GM12878 (cell line): Measurements from ENCODE around the gene LMTK2.

ENCODE experiments used
- CTCF ChIP-seq, 3 experiments: IDR thresholded peaks in 2 of 3; conservative IDR thresholded peaks in 1 of 3; 2 replicates each; pipeline ENCODE4 v1.5.1; 2011; ENCODE audit warnings: low read depth in 3 of 3, low read length in 3 of 3, mild to moderate bottlenecking in 3 of 3, control low read depth in 2 of 3, moderate library complexity in 2 of 3, inconsistent platforms in 1 of 3, mixed read lengths in 1 of 3; ENCODE audit not compliant: control insufficient read depth in 2 of 3, insufficient read depth in 1 of 3; ENCODE audit errors: extremely low read depth in 1 of 3
- NFYB ChIP-seq: IDR thresholded peaks from 2 replicates; pipeline ENCODE4 v1.6.1; 2011; ENCODE audit warnings: low read depth, mild to moderate bottlenecking, low read length, improper control_type of control experiment, moderate library complexity; ENCODE audit not compliant: insufficient read depth
- RUNX3 ChIP-seq: IDR thresholded peaks from 2 replicates; pipeline ENCODE4 v1.6.1; 2012; ENCODE audit warnings: low read length, inconsistent platforms
- SIN3A ChIP-seq: IDR thresholded peaks from 2 replicates; pipeline ENCODE4 v1.6.1; 2012; ENCODE audit warnings: low read depth, low read length, improper control_type of control experiment
- SREBF2 ChIP-seq: IDR thresholded peaks from 2 replicates; pipeline ENCODE4 v1.6.1; 2012; ENCODE audit warnings: mild to moderate bottlenecking, low read length
- ZBTB33 ChIP-seq: fragments of 450-650 bp; IDR thresholded peaks from 2 replicates; pipeline ENCODE4 v1.6.1; 2017; ENCODE audit warnings: mild to moderate bottlenecking
- TF ChIP-seq, protein P1 (sequence below): IDR thresholded peaks from 2 replicates; pipeline ENCODE4 v1.6.1; 2011; ENCODE audit warnings: low read depth, mild to moderate bottlenecking, low read length, moderate library complexity, borderline replicate concordance; ENCODE audit errors: extremely low read depth

DNA sequence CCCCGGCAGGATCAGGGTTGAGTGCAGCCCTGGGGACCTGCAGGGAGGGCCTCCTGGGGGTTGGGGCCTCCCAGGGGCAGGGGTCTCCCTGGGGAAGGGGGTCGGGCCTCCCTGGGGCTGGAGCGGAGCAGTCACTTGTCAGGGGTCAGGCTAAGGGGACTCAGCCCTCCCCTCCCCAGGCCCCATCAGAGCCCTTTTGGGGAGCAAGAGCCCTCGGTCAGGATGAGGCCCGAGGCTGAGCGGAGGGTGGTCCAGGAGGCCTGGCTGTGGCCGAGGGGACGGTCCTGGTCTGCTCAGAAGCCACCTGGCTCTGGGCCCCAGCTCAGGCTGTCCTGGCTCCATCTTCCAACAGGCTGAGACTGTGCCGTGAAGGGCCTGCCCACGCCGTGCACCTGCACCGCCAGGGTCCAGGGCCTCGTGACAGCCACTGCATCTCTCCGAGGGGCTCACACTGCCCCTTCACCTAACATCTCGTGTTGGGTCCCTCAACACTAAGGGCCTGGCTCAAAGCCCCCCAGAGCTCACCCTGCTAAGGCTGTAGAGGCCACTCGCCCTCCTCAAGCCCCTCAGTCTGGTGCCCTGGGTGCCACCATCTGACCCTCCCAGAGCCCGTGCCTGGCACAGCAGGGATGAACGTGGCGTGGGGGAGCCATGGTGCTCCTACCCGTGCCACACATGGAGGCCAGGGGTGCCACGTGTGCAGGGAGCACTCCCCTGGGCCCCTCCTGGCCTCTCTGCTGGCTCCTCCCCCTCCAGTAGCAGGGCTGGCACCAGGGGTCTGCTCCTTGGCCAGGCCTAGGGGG lies 117.4 kb downstream of the LMTK2 start:
- TF ChIP-seq, protein P1, sequence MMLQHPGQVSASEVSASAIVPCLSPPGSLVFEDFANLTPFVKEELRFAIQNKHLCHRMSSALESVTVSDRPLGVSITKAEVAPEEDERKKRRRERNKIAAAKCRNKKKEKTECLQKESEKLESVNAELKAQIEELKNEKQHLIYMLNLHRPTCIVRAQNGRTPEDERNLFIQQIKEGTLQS = no peak
- TF ChIP-seq ZBTB33 (no peak), CTCF (IDR thresholded peaks at IDR 0.05 in 2 of 3, conservative IDR thresholded peaks at IDR 0.05 in 1 of 3; ENCODE audit: control insufficient read depth in 2 of 3, extremely low read depth in 1 of 3, insufficient read depth in 1 of 3, low read depth in 3 of 3, low read length in 3 of 3) (no peak), SIN3A (no peak), NFYB (no peak), RUNX3 (no peak), SREBF2 (no peak)
